Measurements from ENCODE around the gene PDSS2. TPM values are rescaled to one million over a fixed set of nuclear protein-coding genes. Genes with fewer than 3 reads are reported as not detected.
A peak's percentile ranks its signal among the peaks of the same experiment; 100 is the strongest.
"Not testable (repeated sequence)": the region's sequence is repeated elsewhere in the genome, so short reads cannot be mapped to it uniquely, and the experiment has no call there.

The PDSS2 gene
- total RNA-seq, 1 experiment from 2014 or later, result 9.2 TPM

GRCh38 chr6:107219851-107220250, 239.5 kb downstream of the PDSS2 start:
- no peak for DNase-seq (ENCODE audit: low spot score)

- DNase-seq (ENCODE audit: low spot score), result no peak
Observed at GRCh38 chr6:107218142-107218541, 241.2 kb downstream of the PDSS2 start.

- DNase-seq (ENCODE audit: low spot score), result no peak
Observed at GRCh38 chr6:107217248-107217647, 242.1 kb downstream of the PDSS2 start.

- DNase-seq (ENCODE audit: low spot score), result no peak
Observed at GRCh38 chr6:107216197-107216933, 243.0 kb downstream of the PDSS2 start.

- DNase-seq (ENCODE audit: low spot score), result no peak
Observed at GRCh38 chr6:107215334-107215733, 244.0 kb downstream of the PDSS2 start.

GRCh38 chr6:107214655-107215054, 244.7 kb downstream of the PDSS2 start:
- no peak for DNase-seq (ENCODE audit: low spot score)

DNA sequence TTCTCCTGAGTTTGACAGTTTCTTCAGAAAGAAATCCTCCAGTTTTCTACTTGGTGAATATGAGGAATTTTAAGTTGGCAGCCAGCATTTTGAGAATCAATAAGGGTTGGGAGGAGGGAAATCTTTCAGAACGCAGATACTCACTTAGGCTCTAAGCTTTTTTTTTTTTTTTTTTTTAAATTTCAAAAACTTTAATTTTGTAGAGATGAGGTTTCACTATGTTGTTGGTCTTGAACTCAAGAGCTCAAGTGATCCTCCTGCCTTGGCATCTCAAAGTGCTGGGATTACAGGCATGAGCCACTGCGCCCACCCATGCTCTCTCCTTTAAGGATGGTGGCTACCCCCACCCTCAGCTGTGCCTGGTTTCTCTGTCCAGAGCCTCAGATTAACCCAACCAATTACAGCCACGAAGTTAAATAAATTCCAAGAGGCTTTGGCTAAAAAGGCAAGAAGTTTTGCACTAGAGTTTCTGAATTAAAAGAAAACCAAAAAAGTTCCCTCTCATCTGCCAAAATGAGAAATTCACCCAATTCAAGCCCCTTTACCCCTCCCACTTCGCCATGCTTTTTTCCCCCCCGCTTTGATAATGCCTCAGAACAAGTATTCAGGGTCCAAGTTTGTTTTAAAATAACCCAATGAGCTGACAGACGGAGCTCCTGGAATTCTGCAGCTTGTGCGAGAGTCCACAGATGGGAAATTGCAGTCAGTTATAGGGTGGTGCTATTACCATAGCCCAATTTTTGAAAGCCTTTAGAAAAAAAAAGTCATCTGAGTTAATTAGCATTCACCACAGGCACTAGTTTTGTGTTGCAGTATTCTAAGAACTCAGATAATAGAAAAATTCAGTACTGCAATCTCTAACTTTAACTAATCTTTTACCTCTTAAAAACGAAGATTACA, 249.7 kb downstream of the PDSS2 start:
- DNase-seq (ENCODE audit: low spot score), result no peak

DNA sequence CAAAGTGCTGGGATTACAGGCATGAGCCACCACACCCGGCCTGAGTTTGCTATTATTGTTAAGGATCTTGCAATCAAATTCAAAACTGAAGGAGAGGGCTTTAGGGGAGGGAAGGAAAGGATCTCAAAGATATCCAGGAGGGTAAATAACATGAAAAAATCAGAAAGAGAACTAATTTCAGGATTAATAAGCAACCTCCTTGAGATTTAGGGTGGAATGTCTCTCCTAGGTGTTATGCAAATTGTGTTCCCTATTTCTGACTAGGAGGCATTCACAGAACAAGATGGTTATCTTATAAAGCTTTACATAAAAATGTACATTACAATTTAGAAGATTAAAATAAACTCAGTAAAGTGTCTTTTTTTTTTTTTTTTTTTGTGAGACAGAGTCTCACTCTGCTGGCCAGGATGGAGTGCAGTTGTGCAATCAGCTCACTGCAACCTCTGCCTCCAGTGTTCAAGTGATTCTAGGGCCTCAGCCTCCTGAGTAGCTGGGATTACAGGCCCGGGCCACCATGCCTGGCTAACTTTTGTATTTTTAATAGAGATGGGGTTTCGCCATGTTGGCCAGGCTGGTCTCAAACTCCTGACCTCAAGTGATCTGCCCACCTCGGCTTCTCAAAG, 252.0 kb downstream of the PDSS2 start:
- no peak for DNase-seq (ENCODE audit: low spot score)

DNA sequence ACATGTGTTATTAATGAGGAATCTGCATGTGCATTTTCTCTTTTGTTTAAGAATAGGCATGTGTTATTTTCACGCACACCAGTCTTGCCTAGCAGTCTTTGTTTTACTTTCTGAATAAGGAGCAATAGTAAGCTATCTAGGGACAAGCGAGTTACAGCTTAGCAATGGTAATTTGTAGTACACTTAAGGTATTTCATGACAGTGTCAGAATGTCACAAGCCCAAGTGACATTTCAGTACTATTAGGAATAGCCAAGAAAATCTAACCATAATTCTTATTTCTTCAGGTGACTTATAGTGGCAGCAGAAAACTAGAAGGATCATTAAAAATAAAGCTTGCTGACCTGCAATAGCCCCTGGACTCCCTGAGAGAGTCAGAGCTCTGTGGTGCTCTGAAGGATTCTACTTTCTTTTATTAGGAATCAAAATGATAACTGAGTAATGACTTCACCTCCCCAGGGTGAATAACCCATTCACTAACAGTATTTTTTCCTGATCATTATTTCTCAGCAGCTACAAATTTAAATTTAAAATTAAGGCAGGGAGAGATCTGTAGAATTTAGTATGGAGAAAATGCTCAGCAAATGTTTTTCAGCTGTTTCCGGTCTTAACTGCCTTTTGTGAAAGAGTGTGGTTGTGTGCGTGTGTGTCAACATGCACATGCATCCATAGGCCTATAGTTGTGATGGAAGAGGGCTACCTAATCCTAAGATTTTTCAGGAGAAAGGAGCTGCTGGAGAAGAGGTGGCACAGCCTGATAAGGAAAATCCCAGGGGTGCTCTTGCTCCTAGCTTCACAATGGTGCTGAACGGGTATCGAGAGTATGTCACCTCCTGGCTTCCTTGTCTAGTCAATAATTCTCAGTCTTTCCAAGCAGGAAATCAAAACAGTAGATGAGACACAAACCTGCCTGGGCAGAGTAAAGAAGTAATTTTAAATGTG, 254.0 kb downstream of the PDSS2 start:
- DNase-seq (ENCODE audit: low spot score), result no peak

DNA sequence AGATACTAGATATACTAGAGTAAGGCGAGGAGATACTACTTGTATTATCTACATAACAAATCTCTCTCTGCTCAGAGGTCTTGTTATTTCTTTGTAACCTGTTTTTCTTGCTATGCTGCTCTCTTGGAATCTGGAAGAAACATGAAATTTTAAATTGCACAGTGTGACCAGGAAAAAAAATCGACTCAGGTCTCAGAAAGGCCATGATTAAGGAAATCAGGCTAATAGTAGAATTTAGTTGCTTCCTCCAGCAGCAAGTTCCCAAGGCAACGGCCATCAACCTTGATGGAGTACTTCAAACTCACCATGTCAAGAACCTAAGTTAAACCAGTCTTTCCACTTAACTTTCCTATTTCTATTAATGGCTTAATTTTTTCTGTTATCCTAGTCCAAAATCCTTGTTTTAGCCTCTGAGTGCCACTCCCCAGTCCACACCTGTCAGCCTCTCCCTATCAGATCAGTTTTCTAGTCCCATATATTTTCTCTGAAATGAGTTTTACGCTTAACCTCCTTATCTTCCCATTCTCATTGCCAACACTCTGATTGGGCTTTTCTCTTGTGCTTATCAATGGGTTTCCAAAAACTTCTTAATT, 256.4 kb downstream of the PDSS2 start:
- peak; percentile 22 for DNase-seq (ENCODE audit: low spot score)

DNA sequence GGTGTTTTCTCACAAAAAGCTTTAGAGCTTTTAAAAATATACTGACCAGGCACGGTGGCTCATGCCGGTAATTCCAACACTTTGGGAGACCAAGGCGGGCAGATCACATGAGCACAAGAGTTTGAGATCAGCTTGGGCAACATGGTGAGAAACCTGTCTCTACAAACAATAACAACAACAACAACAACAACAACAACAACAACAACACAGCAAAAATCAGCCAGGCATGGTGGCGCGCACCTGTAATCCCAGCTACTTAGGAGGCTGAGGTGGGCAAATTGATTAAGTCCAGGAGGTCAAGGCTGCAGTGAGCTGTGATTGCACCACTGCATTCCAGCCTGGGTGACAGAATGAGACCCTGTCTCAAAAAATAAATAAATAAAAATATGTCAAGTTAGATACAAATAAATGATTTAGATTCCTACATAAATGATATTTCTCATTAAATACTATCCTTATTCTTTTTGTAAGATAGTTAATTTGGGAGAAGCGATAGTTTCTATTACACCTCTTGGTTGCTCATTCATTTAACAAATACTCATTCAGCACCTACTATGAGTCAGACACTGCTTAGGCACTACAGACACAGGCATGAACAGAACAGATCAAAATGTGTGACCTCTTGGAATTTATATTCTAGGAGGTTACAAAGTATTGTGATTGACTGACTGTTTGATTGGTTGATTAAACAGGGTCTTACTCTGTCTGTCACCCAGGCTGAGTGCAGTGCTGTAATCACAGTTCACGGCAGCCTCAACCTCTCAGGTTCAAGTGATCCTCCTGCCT, 260.5 kb downstream of the PDSS2 start:
- DNase-seq (ENCODE audit: low spot score), result no peak

GRCh38 chr6:107196152-107196551, 263.2 kb downstream of the PDSS2 start:
- DNase-seq (ENCODE audit: low spot score), result no peak

DNA sequence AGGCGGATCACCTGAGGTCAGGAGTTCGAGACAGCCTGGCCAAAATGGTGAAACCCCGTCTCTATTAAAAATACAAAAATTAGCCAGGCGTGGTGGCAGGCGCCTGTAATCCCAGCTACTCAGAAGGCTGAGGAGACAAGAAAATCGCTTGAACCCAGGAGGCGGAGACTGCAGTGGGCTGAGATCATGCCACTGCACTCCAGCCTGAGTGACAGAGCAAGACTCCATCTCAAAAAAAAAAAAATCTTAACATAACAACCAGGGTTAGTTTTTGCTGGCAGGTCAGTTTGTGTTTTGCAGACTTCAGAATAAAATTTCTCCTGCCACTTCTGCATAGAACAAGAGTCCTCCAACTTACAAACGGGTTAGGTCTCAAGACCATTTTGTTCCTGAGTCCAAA, 264.6 kb downstream of the PDSS2 start:
- not testable (repeated sequence) for DNase-seq (ENCODE audit: low spot score)

- no peak for DNase-seq (ENCODE audit: low spot score)
Observed at GRCh38 chr6:107192830-107193229, 266.5 kb downstream of the PDSS2 start.

GRCh38 chr6:107187630-107188029, 271.7 kb downstream of the PDSS2 start:
- DNase-seq (ENCODE audit: low spot score), result no peak

DNA sequence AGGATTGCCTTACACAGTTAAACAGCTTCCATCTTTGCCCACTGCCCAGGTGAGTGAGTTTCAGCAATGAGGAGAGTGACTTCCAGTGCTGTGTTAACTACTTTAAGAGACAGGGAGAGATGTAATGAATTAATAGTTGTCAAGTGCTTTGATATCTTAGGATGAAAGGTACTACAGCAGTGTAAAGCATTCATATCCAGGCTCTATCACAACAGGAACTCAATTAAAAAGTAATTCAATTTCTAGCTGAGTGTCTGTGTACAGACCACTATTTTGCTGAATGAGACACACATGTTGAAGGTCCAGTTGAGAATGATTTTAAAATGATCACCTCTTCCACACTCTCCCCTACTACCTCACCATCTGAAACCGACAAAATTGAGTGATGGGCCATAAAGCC, 273.3 kb downstream of the PDSS2 start:
- no peak for DNase-seq (ENCODE audit: low spot score)

- DNase-seq (ENCODE audit: low spot score), result peak; percentile 38
Observed at GRCh38 chr6:107185391-107185970, 273.9 kb downstream of the PDSS2 start.

DNA sequence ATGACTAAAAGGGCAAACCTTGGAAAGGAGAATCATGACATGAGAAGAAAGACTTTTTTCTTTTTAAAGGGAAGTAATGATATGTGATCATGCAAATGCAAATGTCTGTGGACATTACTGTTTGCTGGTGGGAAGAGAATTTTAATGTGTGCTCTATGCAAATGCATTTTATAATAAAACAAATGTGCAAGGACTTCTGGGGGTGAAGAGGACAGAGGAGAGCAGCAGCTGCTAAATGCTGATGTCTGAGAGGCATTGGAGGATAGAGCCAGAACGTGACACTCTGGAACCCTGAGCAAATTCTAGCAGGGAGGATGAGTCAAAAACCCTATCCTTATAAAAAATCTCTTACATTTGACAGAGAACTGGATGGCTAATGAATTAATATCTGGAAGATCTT, 274.9 kb downstream of the PDSS2 start:
- DNase-seq (ENCODE audit: low spot score), result no peak

GRCh38 chr6:107180099-107180498, 279.3 kb downstream of the PDSS2 start:
- DNase-seq (ENCODE audit: low spot score), result no peak

GRCh38 chr6:107179004-107179403, 280.4 kb downstream of the PDSS2 start:
- peak; percentile 53 for DNase-seq (ENCODE audit: low spot score)
